ENCODE results near the gene INHBA.
A peak's percentile ranks its signal among the peaks of the same experiment; 100 is the strongest.

Gene INHBA

DNA sequence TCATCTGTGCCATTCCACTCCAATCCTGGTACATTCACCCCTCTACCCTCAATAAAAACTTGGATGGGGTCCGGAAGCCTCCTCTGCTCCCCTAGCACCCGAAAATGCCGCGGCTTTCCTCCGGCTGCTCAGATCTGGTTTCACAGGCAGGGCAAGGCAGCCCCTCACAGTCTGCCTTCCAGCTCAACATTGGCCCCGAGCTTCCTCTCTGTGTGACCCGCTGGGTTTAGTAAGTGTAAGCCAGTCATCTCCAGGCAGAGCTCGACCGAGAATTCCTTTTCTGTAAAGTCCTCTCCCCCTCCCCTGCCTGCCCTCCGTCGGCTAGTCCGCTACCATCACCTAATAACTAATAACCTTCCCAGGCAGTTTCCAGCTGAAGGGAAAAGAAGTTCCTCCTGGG, 3.4 kb downstream of the INHBA start:
- TF ChIP-seq EP300 (IDR thresholded peaks at IDR 0.05; ENCODE audit: borderline replicate concordance) (no peak), FOXM1 (IDR thresholded peaks at IDR 0.05; ENCODE audit: borderline replicate concordance, low read depth) (no peak), YY1 (IDR thresholded peaks at IDR 0.05; ENCODE audit: low read depth) (no peak), TEAD4 (IDR thresholded peaks at IDR 0.05) (no peak), CREB1 (IDR thresholded peaks at IDR 0.05; ENCODE audit: low read depth) (no peak), RAD21 (IDR thresholded peaks at IDR 0.05; ENCODE audit: low read depth) (no peak), TAF1 (IDR thresholded peaks at IDR 0.05; ENCODE audit: low read depth) (no peak), NFIC (IDR thresholded peaks at IDR 0.05) (no peak), ZBTB7A (IDR thresholded peaks at IDR 0.05; ENCODE audit: low read depth) (no peak), EGR1 (IDR thresholded peaks at IDR 0.05) (no peak), CEBPB (IDR thresholded peaks at IDR 0.05) (no peak), TCF12 (IDR thresholded peaks at IDR 0.05; ENCODE audit: low read depth) (no peak)
- TF ChIP-seq, protein P1, sequence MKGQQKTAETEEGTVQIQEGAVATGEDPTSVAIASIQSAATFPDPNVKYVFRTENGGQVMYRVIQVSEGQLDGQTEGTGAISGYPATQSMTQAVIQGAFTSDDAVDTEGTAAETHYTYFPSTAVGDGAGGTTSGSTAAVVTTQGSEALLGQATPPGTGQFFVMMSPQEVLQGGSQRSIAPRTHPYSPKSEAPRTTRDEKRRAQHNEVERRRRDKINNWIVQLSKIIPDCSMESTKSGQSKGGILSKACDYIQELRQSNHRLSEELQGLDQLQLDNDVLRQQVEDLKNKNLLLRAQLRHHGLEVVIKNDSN (IDR thresholded peaks at IDR 0.05): no peak
- TF ChIP-seq, protein P2, sequence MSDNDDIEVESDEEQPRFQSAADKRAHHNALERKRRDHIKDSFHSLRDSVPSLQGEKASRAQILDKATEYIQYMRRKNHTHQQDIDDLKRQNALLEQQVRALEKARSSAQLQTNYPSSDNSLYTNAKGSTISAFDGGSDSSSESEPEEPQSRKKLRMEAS (IDR thresholded peaks at IDR 0.05): no peak
- TF ChIP-seq, protein P3, sequence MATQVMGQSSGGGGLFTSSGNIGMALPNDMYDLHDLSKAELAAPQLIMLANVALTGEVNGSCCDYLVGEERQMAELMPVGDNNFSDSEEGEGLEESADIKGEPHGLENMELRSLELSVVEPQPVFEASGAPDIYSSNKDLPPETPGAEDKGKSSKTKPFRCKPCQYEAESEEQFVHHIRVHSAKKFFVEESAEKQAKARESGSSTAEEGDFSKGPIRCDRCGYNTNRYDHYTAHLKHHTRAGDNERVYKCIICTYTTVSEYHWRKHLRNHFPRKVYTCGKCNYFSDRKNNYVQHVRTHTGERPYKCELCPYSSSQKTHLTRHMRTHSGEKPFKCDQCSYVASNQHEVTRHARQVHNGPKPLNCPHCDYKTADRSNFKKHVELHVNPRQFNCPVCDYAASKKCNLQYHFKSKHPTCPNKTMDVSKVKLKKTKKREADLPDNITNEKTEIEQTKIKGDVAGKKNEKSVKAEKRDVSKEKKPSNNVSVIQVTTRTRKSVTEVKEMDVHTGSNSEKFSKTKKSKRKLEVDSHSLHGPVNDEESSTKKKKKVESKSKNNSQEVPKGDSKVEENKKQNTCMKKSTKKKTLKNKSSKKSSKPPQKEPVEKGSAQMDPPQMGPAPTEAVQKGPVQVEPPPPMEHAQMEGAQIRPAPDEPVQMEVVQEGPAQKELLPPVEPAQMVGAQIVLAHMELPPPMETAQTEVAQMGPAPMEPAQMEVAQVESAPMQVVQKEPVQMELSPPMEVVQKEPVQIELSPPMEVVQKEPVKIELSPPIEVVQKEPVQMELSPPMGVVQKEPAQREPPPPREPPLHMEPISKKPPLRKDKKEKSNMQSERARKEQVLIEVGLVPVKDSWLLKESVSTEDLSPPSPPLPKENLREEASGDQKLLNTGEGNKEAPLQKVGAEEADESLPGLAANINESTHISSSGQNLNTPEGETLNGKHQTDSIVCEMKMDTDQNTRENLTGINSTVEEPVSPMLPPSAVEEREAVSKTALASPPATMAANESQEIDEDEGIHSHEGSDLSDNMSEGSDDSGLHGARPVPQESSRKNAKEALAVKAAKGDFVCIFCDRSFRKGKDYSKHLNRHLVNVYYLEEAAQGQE (IDR thresholded peaks at IDR 0.05; ENCODE audit: low read depth): no peak

- TF ChIP-seq FOXM1 (IDR thresholded peaks at IDR 0.05; ENCODE audit: borderline replicate concordance, low read depth): no peak
- TF ChIP-seq, protein P3 (IDR thresholded peaks at IDR 0.05; ENCODE audit: low read depth): no peak
- TF ChIP-seq, protein P2 (IDR thresholded peaks at IDR 0.05): no peak
- no peak for TF ChIP-seq YY1 (IDR thresholded peaks at IDR 0.05; ENCODE audit: low read depth)
- no peak for TF ChIP-seq ZBTB7A (IDR thresholded peaks at IDR 0.05; ENCODE audit: low read depth)
- TF ChIP-seq, protein P1 (IDR thresholded peaks at IDR 0.05): no peak
- TF ChIP-seq EP300 (IDR thresholded peaks at IDR 0.05; ENCODE audit: borderline replicate concordance): no peak
- TF ChIP-seq CEBPB (IDR thresholded peaks at IDR 0.05): no peak
- no peak for TF ChIP-seq CREB1 (IDR thresholded peaks at IDR 0.05; ENCODE audit: low read depth)
- no peak for TF ChIP-seq TEAD4 (IDR thresholded peaks at IDR 0.05)
- no peak for TF ChIP-seq RAD21 (IDR thresholded peaks at IDR 0.05; ENCODE audit: low read depth)
- TF ChIP-seq TCF12 (IDR thresholded peaks at IDR 0.05; ENCODE audit: low read depth): no peak
- TF ChIP-seq NFIC (IDR thresholded peaks at IDR 0.05): no peak
- no peak for TF ChIP-seq TAF1 (IDR thresholded peaks at IDR 0.05; ENCODE audit: low read depth)
- no peak for TF ChIP-seq EGR1 (IDR thresholded peaks at IDR 0.05)
These were observed 4.2 kb downstream of the INHBA start for GRCh38 chr7:41698726-41699125.

DNA sequence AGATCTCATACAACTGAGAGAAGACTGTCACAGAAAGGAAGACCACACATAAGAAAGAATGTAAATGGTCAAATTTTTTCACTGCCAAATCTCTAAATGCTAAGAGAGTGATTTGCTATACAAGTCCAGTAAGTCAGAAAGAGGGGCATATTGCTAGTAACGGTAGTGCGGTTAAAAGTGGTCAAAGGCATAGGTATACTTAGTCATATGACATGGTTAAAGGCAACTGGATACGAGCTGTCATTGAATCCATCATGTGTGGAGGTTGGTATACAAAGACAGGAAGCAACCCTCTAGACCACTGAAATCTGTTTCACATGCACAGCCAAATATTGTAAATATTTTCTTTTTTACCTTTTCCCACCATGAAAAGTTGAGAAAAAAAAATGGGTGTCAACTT, 4.8 kb downstream of the INHBA start:
- no peak for TF ChIP-seq NFIC (IDR thresholded peaks at IDR 0.05)
- TF ChIP-seq, protein P1 (IDR thresholded peaks at IDR 0.05): no peak
- no peak for TF ChIP-seq FOXM1 (IDR thresholded peaks at IDR 0.05; ENCODE audit: borderline replicate concordance, low read depth)
- TF ChIP-seq EP300 (IDR thresholded peaks at IDR 0.05; ENCODE audit: borderline replicate concordance): no peak
- no peak for TF ChIP-seq EGR1 (IDR thresholded peaks at IDR 0.05)

DNA sequence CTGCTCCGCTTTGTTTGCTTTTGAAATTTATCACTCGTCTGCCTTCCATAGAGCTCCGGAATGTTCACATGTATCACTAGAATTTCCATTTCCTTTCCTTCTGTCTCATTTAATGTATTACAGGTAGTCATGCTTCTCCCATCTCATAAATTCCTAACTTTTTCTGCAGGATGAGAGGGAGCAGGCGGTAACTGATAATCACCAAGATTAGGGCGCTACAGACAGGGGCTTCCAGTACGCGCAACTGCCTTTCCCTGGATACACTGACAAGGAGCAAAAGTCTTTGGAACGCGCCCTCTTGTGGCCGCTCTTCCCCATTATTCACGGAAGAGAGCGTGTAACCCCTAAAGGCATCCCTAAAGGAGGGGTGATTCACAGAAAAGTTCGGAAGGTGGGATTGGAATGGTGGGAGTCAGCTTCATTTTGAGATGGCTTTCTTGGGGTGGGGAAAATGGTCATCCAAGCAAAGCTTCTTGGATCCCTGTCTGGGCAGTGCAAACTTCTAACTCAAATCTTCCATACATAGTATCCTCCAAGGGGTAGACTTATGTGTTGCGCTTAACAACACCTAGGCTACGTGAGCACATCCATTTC, 6.5 kb downstream of the INHBA start:
- TF ChIP-seq CREB1 (IDR thresholded peaks at IDR 0.05; ENCODE audit: low read depth): no peak
- peak; percentile 46 for TF ChIP-seq RAD21 (IDR thresholded peaks at IDR 0.05; ENCODE audit: low read depth)

GRCh38 chr7:41695661-41696322, 7.1 kb downstream of the INHBA start:
- TF ChIP-seq TAF1 (IDR thresholded peaks at IDR 0.05; ENCODE audit: low read depth) (no peak), ZBTB7A (IDR thresholded peaks at IDR 0.05; ENCODE audit: low read depth) (no peak), CEBPB (IDR thresholded peaks at IDR 0.05) (no peak), CREB1 (IDR thresholded peaks at IDR 0.05; ENCODE audit: low read depth) (no peak), YY1 (IDR thresholded peaks at IDR 0.05; ENCODE audit: low read depth) (no peak), FOXM1 (IDR thresholded peaks at IDR 0.05; ENCODE audit: borderline replicate concordance, low read depth) (no peak), RAD21 (IDR thresholded peaks at IDR 0.05; ENCODE audit: low read depth) (no peak), NFIC (IDR thresholded peaks at IDR 0.05) (no peak), TCF12 (IDR thresholded peaks at IDR 0.05; ENCODE audit: low read depth) (no peak), TEAD4 (IDR thresholded peaks at IDR 0.05) (no peak), EGR1 (IDR thresholded peaks at IDR 0.05) (no peak)
- TF ChIP-seq, protein P2 (IDR thresholded peaks at IDR 0.05): no peak
- TF ChIP-seq, protein P1 (IDR thresholded peaks at IDR 0.05): no peak
- TF ChIP-seq, protein P3 (IDR thresholded peaks at IDR 0.05; ENCODE audit: low read depth): no peak
